ENCODE measurements around the gene MACROH2A1.

MACROH2A1 gene

GRCh38 chr5:135309391-135310327, 89.4 kb downstream of the MACROH2A1 start:
- in situ Hi-C loops (cut with MboI; ENCODE audit: low sequenced_read_pairs, unreplicated experiment), result no loop called here
- no peak for DNase-seq (ENCODE audit: low spot score)
- TF ChIP-seq, protein P1, sequence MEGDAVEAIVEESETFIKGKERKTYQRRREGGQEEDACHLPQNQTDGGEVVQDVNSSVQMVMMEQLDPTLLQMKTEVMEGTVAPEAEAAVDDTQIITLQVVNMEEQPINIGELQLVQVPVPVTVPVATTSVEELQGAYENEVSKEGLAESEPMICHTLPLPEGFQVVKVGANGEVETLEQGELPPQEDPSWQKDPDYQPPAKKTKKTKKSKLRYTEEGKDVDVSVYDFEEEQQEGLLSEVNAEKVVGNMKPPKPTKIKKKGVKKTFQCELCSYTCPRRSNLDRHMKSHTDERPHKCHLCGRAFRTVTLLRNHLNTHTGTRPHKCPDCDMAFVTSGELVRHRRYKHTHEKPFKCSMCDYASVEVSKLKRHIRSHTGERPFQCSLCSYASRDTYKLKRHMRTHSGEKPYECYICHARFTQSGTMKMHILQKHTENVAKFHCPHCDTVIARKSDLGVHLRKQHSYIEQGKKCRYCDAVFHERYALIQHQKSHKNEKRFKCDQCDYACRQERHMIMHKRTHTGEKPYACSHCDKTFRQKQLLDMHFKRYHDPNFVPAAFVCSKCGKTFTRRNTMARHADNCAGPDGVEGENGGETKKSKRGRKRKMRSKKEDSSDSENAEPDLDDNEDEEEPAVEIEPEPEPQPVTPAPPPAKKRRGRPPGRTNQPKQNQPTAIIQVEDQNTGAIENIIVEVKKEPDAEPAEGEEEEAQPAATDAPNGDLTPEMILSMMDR (IDR thresholded peaks at IDR 0.05; ENCODE audit: borderline replicate concordance, control extremely low read depth, extremely low read depth, insufficient read depth, missing control alignments), result no peak

DNA sequence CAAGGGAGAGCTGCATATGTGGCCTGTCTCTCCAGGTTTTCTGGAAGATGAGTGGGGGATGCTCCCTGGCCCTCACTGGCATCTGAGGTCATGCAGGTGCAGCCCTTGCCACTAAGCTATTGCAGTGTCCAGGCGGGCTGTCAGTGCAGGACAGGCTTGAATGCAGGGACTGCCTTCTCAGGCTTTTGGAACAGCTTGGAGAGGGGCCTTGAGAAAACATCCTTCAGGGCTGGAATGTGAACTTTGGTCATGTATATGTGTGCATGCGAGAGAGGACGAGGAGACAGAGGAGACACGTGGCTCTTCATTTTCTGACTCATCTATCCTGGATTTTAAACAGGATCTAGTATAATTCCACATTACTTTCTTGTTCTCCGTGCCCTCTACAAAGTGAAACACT, 90.3 kb downstream of the MACROH2A1 start:
- in situ Hi-C loops (cut with MboI; ENCODE audit: low sequenced_read_pairs, unreplicated experiment), result no loop called here
- TF ChIP-seq, protein P1 (IDR thresholded peaks at IDR 0.05; ENCODE audit: borderline replicate concordance, control extremely low read depth, extremely low read depth, insufficient read depth, missing control alignments), result no peak
- no peak for DNase-seq (ENCODE audit: low spot score)

- in situ Hi-C loops (cut with MboI; ENCODE audit: low sequenced_read_pairs, unreplicated experiment), result no loop called here
- no peak for DNase-seq (ENCODE audit: low spot score)
- TF ChIP-seq, protein P1 (IDR thresholded peaks at IDR 0.05; ENCODE audit: borderline replicate concordance, control extremely low read depth, extremely low read depth, insufficient read depth, missing control alignments), result no peak
These were observed 90.8 kb downstream of the MACROH2A1 start for GRCh38 chr5:135308245-135308644.

GRCh38 chr5:135307143-135307903, 91.7 kb downstream of the MACROH2A1 start:
- no peak for DNase-seq (ENCODE audit: low spot score)
- TF ChIP-seq, protein P1 (IDR thresholded peaks at IDR 0.05; ENCODE audit: borderline replicate concordance, control extremely low read depth, extremely low read depth, insufficient read depth, missing control alignments), result no peak
- in situ Hi-C loops (cut with MboI; ENCODE audit: low sequenced_read_pairs, unreplicated experiment), result no loop called here

- in situ Hi-C loops (cut with MboI; ENCODE audit: low sequenced_read_pairs, unreplicated experiment), result no loop called here
These were observed 92.5 kb downstream of the MACROH2A1 start for GRCh38 chr5:135306557-135306956.

More at GRCh38 chr5:135306557-135306956, 92.5 kb downstream of the MACROH2A1 start:
- TF ChIP-seq, protein P1 (IDR thresholded peaks at IDR 0.05; ENCODE audit: borderline replicate concordance, control extremely low read depth, extremely low read depth, insufficient read depth, missing control alignments), result no peak
- no peak for DNase-seq (ENCODE audit: low spot score)

All from GM13976 (cell line).